Measurements from ENCODE around the gene CD151.

GRCh38 chr11:811446-812245 lies 21.1 kb upstream of the CD151 start:
- TF ChIP-seq CTCF (IDR thresholded peaks at IDR 0.05) (no peak), POLR2A (IDR thresholded peaks at IDR 0.05) (no peak)

Measured in thyroid gland (tissue), 4 donors.